ENCODE data around the gene WDPCP.
"Not testable (repeated sequence)": the region's sequence is repeated elsewhere in the genome, so short reads cannot be mapped to it uniquely, and the experiment has no call there.

The WDPCP gene

GRCh38 chr2:63121055-63121834 lies 467.0 kb downstream of the WDPCP start:
- TF ChIP-seq JUND (IDR thresholded peaks at IDR 0.05; ENCODE audit: low read depth) = no peak
- no peak for DNase-seq (ENCODE audit: low read depth in 1 of 2, low spot score in 1 of 2)

GRCh38 chr2:63118821-63119220 lies 469.5 kb downstream of the WDPCP start:
- in situ Hi-C loops (cut with HindIII; ENCODE audit: low pct_unique_long_range_greater_than_20kb, low sequenced_read_pairs) = no loop called here
- no peak for DNase-seq (ENCODE audit: low read depth in 1 of 2, low spot score in 1 of 2)
- no peak for TF ChIP-seq JUND (IDR thresholded peaks at IDR 0.05; ENCODE audit: low read depth)

More at GRCh38 chr2:63121055-63121834, 467.0 kb downstream of the WDPCP start:
- in situ Hi-C loops (cut with HindIII; ENCODE audit: low pct_unique_long_range_greater_than_20kb, low sequenced_read_pairs) = no loop called here

- in situ Hi-C loops (cut with HindIII; ENCODE audit: low pct_unique_long_range_greater_than_20kb, low sequenced_read_pairs) = no loop called here
- TF ChIP-seq JUND (IDR thresholded peaks at IDR 0.05; ENCODE audit: low read depth) = no peak
- no peak for DNase-seq (ENCODE audit: low read depth in 1 of 2, low spot score in 1 of 2)
These were observed 483.8 kb downstream of the WDPCP start for GRCh38 chr2:63104482-63104881.

GRCh38 chr2:63101954-63102353 lies 486.3 kb downstream of the WDPCP start:
- TF ChIP-seq JUND (IDR thresholded peaks at IDR 0.05; ENCODE audit: low read depth) = no peak
- in situ Hi-C loops (cut with HindIII; ENCODE audit: low pct_unique_long_range_greater_than_20kb, low sequenced_read_pairs) = no loop called here
- no peak for DNase-seq (ENCODE audit: low read depth in 1 of 2, low spot score in 1 of 2)

GRCh38 chr2:63099032-63099431 lies 489.2 kb downstream of the WDPCP start:
- TF ChIP-seq JUND (IDR thresholded peaks at IDR 0.05; ENCODE audit: low read depth) = no peak
- DNase-seq (ENCODE audit: low read depth in 1 of 2, low spot score in 1 of 2) = no peak
- in situ Hi-C loops (cut with HindIII; ENCODE audit: low pct_unique_long_range_greater_than_20kb, low sequenced_read_pairs) = no loop called here

- TF ChIP-seq JUND (IDR thresholded peaks at IDR 0.05; ENCODE audit: low read depth) = no peak
- in situ Hi-C loops (cut with HindIII; ENCODE audit: low pct_unique_long_range_greater_than_20kb, low sequenced_read_pairs) = no loop called here
- no peak for DNase-seq (ENCODE audit: low read depth in 1 of 2, low spot score in 1 of 2)
These were observed 491.8 kb downstream of the WDPCP start for GRCh38 chr2:63096491-63096890.

- in situ Hi-C loops (cut with HindIII; ENCODE audit: low pct_unique_long_range_greater_than_20kb, low sequenced_read_pairs) = no loop called here
- DNase-seq (ENCODE audit: low read depth in 1 of 2, low spot score in 1 of 2) = no peak
- no peak for TF ChIP-seq JUND (IDR thresholded peaks at IDR 0.05; ENCODE audit: low read depth)
These were observed 494.8 kb downstream of the WDPCP start for GRCh38 chr2:63093502-63093901.

GRCh38 chr2:63092857-63093256 lies 495.4 kb downstream of the WDPCP start:
- TF ChIP-seq JUND (IDR thresholded peaks at IDR 0.05; ENCODE audit: low read depth) = no peak
- in situ Hi-C loops (cut with HindIII; ENCODE audit: low pct_unique_long_range_greater_than_20kb, low sequenced_read_pairs) = no loop called here
- DNase-seq (ENCODE audit: low read depth in 1 of 2, low spot score in 1 of 2) = no peak

- in situ Hi-C loops (cut with HindIII; ENCODE audit: low pct_unique_long_range_greater_than_20kb, low sequenced_read_pairs) = no loop called here
- DNase-seq (ENCODE audit: low read depth in 1 of 2, low spot score in 1 of 2) = no peak
- no peak for TF ChIP-seq JUND (IDR thresholded peaks at IDR 0.05; ENCODE audit: low read depth)
These were observed 495.9 kb downstream of the WDPCP start for GRCh38 chr2:63092401-63092800.

- TF ChIP-seq JUND (IDR thresholded peaks at IDR 0.05; ENCODE audit: low read depth) = no peak
- in situ Hi-C loops (cut with HindIII; ENCODE audit: low pct_unique_long_range_greater_than_20kb, low sequenced_read_pairs) = no loop called here
- DNase-seq (ENCODE audit: low read depth in 1 of 2, low spot score in 1 of 2) = no peak
These were observed 501.6 kb downstream of the WDPCP start for GRCh38 chr2:63086687-63087086.

GRCh38 chr2:63081404-63081803 lies 506.9 kb downstream of the WDPCP start:
- no peak for TF ChIP-seq JUND (IDR thresholded peaks at IDR 0.05; ENCODE audit: low read depth)
- in situ Hi-C loops (cut with HindIII; ENCODE audit: low pct_unique_long_range_greater_than_20kb, low sequenced_read_pairs) = no loop called here
- no peak for DNase-seq (ENCODE audit: low read depth in 1 of 2, low spot score in 1 of 2)

- TF ChIP-seq JUND (IDR thresholded peaks at IDR 0.05; ENCODE audit: low read depth) = no peak
- peak in 1 of 2 experiments; percentile 40 for DNase-seq (ENCODE audit: low read depth in 1 of 2, low spot score in 1 of 2)
- in situ Hi-C loops (cut with HindIII; ENCODE audit: low pct_unique_long_range_greater_than_20kb, low sequenced_read_pairs) = no loop called here
These were observed 509.2 kb downstream of the WDPCP start for GRCh38 chr2:63078852-63079606.

- DNase-seq (ENCODE audit: low read depth in 1 of 2, low spot score in 1 of 2); in situ Hi-C loops (cut with HindIII; ENCODE audit: low pct_unique_long_range_greater_than_20kb, low sequenced_read_pairs): not testable (repeated sequence)
These were observed 513.9 kb downstream of the WDPCP start for GRCh38 chr2:63074399-63074798.
